Neutrophil (primary cell): ENCODE data around the gene GTF2A1.
"Not testable (repeated sequence)": the region's sequence is repeated elsewhere in the genome, so short reads cannot be mapped to it uniquely, and the experiment has no call there.

Experiments used
- H3K27ac ChIP-seq: fragments of 200-600 bp; sonication (generic); 2 replicates; pipeline ENCODE4 v1.5.1; 2016; ENCODE audit warnings: mild to moderate bottlenecking, moderate library complexity
- H3K27me3 ChIP-seq: fragments of 200-600 bp; sonication (generic); 2 replicates; pipeline ENCODE4 v1.6.0; 2016; ENCODE audit warnings: mild to moderate bottlenecking
- H3K36me3 ChIP-seq: fragments of 200-600 bp; sonication (generic); 2 replicates; pipeline ENCODE4 v1.5.1; 2017
- H3K4me1 ChIP-seq, 2 experiments: fragments of 200-600 bp in 1 of 2; sonication (generic) in 1 of 2; 1 replicate in 1 of 2; 2 replicates in 1 of 2; pipeline versions ENCODE4 v1.5.1 to v1.6.1; 2013 to 2016; ENCODE audit warnings: low read depth in 1 of 2, low read length in 1 of 2, mild to moderate bottlenecking in 1 of 2, moderate library complexity in 1 of 2; ENCODE audit not compliant: control insufficient read depth in 1 of 2, insufficient read depth in 1 of 2
- H3K4me3 ChIP-seq, 2 experiments: fragments of 200-600 bp in 1 of 2; sonication (generic) in 1 of 2; 1 replicate in 1 of 2; 2 replicates in 1 of 2; pipeline ENCODE4 v1.5.1; 2013 to 2016; ENCODE audit warnings: low read depth in 1 of 2, low read length in 1 of 2, mild to moderate bottlenecking in 1 of 2, moderate library complexity in 1 of 2
- H3K9me3 ChIP-seq: fragments of 200-600 bp; sonication (generic); 2 replicates; pipeline ENCODE4 v1.5.1; 2016
- TF ChIP-seq, protein P1 (sequence below): fragments of 200-600 bp; sonication (generic); IDR thresholded peaks from 2 replicates; pipeline ENCODE4 v1.5.1; 2016; ENCODE audit warnings: antibody characterized with exemption

Gene GTF2A1

DNA sequence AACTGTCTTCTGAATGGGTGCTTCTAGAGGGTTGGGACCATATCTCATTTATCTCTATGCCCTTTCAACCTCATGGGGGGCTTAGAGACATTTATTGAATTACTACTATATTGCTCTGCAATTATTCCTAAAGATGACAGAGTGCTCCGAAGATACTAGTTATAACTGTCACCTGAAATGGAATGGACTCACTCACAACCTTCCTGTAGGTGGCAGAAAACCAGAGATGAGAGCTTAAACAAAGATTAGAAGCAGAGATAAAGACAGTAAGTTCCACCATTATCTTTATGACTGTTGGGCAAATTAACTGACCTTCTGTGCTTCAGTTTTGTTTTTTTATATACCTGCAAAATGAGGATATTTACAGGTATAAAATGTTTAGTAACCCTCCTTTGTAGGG is 31.5 kb upstream of the GTF2A1 start:
- no peaks in the 10 kb centered on the region for H3K4me1 ChIP-seq
- no peak overlapping the region for H3K4me3 ChIP-seq
- H3K27me3 ChIP-seq = no peaks in the 10 kb centered on the region
- no peak overlapping the region for H3K27ac ChIP-seq
- H3K9me3 ChIP-seq = no peaks in the 10 kb centered on the region
- TF ChIP-seq, protein P1, sequence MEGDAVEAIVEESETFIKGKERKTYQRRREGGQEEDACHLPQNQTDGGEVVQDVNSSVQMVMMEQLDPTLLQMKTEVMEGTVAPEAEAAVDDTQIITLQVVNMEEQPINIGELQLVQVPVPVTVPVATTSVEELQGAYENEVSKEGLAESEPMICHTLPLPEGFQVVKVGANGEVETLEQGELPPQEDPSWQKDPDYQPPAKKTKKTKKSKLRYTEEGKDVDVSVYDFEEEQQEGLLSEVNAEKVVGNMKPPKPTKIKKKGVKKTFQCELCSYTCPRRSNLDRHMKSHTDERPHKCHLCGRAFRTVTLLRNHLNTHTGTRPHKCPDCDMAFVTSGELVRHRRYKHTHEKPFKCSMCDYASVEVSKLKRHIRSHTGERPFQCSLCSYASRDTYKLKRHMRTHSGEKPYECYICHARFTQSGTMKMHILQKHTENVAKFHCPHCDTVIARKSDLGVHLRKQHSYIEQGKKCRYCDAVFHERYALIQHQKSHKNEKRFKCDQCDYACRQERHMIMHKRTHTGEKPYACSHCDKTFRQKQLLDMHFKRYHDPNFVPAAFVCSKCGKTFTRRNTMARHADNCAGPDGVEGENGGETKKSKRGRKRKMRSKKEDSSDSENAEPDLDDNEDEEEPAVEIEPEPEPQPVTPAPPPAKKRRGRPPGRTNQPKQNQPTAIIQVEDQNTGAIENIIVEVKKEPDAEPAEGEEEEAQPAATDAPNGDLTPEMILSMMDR = no peak
- H3K36me3 ChIP-seq = no peaks in the 10 kb centered on the region

DNA sequence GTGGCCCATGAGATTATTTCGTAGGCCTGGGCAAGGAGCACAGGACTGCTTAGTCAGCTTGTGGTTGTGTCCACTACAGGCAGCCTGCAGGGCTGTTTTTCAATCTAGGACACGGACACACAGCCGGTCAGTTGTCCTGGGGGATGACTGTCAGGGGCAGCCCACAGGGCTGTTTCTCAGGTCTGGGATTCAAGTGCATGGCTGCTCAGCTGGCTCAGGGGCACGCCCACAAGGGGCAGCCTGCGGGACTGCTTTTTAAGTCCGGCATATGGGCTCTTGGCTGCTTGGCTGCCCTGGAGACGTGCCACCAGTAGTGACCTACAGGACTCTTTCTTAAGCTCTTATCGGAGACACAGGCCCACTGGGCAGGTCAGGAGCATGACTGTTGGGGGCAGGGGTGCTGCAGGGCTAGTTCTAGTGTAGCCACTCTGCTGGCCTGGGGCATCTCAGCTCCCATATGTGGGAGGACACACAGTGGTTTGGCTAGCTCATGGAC is 26.6 kb upstream of the GTF2A1 start:
- H3K27me3 ChIP-seq = no peaks in the 10 kb centered on the region
- H3K4me1 ChIP-seq = no peaks in the 10 kb centered on the region
- no peak overlapping the region for H3K27ac ChIP-seq
- no peaks in the 10 kb centered on the region for H3K36me3 ChIP-seq
- H3K9me3 ChIP-seq = no peaks in the 10 kb centered on the region
- TF ChIP-seq, protein P1 = no peak
- no peak overlapping the region for H3K4me3 ChIP-seq

DNA sequence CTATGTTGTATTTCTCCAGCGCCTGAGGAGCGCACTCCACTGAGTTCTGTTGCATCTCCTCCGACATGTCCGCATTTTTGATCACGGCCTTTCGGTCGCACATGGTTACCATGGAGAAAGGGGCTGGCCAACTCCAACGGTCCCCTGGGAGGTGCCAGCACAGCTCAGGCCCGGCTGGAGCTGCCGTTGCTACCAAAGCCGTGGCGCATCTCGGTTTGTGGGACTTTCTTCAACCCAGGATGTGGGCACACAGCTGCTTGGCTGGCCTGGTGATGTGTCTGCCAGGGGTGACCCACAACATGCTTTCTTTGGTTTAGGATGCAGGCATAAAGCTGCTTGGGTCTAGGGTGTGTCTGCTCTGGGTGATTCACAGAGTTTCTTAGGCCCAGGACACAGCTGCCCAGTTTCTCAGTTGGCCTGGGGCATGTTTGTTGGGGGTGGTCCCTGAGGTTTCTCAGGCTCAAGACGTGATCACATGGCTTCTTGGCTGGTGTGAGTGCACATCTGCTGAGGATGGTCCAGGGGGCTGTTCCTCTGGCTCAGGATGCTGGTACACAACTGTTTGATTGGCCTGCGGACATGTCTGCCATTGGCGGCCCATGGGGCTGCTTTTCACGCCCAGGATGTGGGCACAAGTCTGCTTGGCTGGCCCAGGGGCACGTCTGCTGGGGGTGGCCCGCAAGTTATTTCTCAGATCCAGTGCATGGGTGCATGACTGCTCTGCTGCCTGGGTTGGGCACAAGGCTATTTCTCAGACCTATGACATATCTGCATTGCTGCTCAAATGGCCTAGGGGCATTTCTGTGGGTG is 25.9 kb upstream of the GTF2A1 start:
- Histone ChIP-seq H3K27me3 (no peaks in the 10 kb centered on the region), H3K4me1 (no peaks in the 10 kb centered on the region), H3K27ac (no peak overlapping the region), H3K9me3 (no peaks in the 10 kb centered on the region), H3K4me3 (no peak overlapping the region), H3K36me3 (no peaks in the 10 kb centered on the region)
- TF ChIP-seq, protein P1 = no peak

DNA sequence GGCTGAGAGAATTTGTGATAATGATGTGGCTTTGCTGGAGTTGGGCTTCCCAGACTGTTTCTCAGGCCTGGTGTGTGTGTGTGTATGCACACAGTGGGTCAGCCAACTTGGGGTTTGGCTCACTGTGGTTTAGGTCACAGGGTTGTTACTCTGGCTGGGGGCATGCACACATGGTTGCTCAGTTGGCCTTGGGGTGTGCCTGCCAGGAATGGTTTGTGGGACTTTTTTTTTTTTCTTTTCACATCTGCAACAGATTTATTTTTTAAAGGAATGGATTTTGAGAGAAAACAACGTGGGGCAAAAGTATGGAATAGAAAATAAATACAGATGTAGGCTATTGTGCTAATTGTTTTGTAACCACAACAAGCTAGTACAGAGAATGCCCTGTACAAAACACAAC is 25.0 kb upstream of the GTF2A1 start:
- H3K9me3 ChIP-seq = no peaks in the 10 kb centered on the region
- no peaks in the 10 kb centered on the region for H3K36me3 ChIP-seq
- no peaks in the 10 kb centered on the region for H3K27me3 ChIP-seq
- H3K4me3 ChIP-seq = no peak overlapping the region
- no peaks in the 10 kb centered on the region for H3K4me1 ChIP-seq
- H3K27ac ChIP-seq = no peak overlapping the region
- TF ChIP-seq, protein P1 = no peak

DNA sequence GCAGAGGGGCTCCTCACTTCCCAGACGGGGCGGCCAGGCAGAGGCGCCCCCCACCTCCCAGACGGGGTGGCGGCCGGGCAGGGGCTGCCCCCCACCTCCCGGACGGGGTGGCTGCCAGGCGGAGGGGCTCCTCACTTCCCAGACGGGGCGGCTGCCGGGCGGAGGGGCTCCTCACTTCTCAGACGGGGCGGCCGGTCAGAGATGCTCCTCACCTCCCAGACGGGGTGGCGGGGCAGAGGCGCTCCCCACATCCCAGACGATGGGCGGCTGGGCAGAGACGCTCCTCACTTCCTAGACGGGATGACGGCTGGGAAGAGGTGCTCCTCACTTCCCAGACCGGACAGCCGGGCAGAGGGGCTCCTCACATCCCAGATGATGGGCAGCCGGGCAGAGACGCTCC is 23.7 kb upstream of the GTF2A1 start:
- H3K27me3 ChIP-seq, H3K4me3 ChIP-seq, H3K27ac ChIP-seq, H3K4me1 ChIP-seq, H3K9me3 ChIP-seq, H3K36me3 ChIP-seq: not testable (repeated sequence)

DNA sequence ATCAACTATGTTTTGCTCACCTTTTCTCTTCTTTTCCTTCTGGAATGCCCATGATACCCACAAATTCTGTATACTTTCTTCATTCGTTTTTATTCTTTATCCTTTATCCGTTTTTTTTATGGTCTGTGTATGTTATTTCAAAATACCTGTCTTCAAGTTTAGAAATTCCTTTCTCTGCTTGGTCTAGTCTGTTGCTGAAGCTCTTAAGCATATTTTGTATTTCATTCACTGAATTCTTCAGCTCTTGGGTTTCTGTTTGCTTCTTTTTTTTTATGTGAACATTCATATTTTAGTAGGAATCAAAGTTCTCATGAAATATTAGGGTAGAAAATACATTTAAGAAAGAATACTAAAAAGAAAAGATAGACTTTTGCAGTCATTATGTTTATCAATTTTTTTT is 22.7 kb upstream of the GTF2A1 start:
- Histone ChIP-seq H3K36me3 (no peaks in the 10 kb centered on the region), H3K9me3 (no peaks in the 10 kb centered on the region), H3K27ac (no peak overlapping the region), H3K4me1 (no peaks in the 10 kb centered on the region), H3K4me3 (no peak overlapping the region), H3K27me3 (no peaks in the 10 kb centered on the region)
- TF ChIP-seq, protein P1 = no peak

DNA sequence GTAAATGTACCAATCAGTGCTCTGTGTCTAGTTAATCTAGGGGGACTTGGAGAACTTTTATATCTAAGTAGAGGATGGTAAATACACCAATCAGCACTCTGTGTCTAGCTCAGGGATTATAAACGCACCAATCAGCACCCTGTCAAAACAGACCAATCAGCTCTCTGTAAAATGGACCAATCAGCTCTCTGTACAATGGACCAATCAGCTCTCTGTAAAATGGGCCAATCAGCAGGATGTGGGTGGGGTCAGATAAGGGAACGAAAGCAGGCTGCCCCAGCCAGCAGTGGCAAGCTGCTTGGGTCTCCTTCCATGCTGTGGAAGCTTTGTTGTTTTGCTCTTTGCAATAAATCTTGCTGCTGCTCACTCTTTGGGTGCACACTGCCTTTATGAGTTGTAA is 16.1 kb upstream of the GTF2A1 start:
- H3K27ac ChIP-seq, H3K9me3 ChIP-seq, H3K4me1 ChIP-seq: not testable (repeated sequence)

More for the DNA sequence above, 16.1 kb upstream of the GTF2A1 start:
- not testable (repeated sequence) for H3K27me3 ChIP-seq, H3K36me3 ChIP-seq, H3K4me3 ChIP-seq
